GM19035 (cell line): ENCODE measurements around the gene ZNF688.

ENCODE experiments used
- ATAC-seq: cut with Tn5 transposase; IDR thresholded peaks from one replicate; pipeline ENCODE4 v1.9.1; 2021; ENCODE audit not compliant: unreplicated experiment

The ZNF688 gene

DNA sequence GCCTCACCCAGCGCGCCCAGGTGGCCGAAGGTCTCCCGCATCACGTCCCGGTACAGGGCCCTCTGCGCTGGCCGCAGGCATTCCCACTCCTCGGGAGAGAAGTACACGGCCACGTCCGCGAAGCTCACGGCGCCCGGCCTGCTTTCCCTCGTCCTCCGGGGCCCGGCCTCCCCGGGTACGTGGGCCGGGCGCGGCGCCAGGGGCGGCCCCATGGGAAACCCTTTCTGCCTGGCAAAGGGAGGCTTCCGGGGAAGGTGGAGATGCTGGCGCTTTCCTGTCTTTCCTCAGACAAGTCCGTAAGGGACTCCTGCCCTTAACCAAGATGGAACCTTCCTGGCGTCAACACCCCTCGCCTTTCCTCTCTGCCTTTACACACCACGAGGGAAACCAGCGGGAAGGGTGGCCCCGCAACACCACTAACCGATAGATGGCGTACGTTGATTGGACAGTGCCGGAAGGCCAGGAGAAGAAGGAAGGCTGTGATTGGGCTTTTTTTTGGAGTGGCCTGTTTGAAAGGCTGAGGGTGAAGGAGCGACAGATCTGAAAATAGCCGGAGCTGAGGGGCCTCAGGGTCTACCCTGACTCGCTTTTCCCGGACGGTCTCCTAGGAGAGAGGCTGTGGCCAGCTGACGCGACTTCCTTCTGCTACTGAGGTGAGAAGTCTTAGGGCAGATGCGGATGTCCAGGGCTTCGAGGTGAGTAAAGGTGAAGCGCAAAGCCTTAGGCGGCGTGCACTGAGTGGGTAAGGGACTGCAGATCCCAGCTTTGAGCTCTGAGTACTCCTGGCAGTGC is 14.1 kb upstream of the ZNF688 start, which contains the start of gene ZNF785:
Gene ZNF785 (minus strand): TSS at position 298 of the 792 bp plus-strand sequence. CDS start 86 bp downstream, at position 212.
- ATAC-seq, result peak; percentile 86

DNA sequence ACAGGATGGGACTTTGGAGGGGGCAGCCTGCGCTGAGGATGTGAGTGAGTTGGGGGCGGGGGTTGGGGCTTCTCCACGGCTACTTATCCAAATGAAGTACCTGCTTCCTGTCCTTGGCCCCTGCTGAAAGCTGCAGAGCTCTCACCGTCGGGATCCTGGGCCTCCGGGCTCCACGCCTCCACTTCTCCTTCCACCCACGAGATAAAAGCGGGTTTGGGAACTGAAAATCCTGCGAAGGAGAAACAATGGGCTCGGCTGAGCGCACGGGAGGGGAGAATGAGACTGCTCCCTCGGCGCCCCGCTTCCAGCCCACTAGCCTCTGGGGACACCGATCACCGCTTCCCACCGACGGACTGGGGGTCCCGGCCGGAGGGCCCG is 13.5 kb upstream of the ZNF688 start:
- ATAC-seq, result peak; percentile 42

DNA sequence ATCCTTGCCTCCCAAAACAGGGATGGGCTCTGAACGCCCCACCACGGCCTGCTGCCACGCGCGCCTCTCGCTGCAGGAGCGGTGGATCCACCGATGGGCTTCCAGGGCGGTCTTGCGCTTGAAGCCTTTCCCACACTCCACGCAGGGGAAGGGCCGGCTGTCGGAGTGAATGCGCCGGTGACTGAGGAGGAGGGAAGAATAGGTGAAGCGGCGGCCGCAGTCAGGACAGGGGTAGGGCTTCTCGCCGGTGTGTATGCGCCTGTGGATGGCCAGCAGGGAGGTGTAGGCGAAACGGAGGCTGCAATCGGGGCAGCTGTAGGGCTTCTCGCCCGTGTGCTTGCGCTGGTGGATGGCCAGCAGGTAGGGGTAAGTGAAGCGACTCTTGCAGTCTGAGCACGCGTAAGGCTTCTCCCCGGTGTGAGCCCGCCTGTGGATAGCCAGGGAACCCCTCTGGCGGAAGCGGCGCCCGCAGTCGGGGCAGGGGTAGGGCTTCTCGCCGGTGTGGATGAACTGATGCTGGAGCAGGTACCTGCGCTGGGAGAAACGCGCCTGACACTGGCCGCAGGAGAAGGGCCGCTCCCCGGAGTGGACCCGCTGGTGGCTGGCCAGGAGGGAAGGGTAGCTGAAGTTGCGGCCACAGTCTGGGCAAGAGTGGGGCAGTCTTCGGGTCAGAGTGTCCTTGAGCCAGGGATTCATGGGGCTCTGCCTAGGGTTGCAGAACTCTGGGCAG is 11.3 kb upstream of the ZNF688 start:
- ATAC-seq, result no peak

DNA sequence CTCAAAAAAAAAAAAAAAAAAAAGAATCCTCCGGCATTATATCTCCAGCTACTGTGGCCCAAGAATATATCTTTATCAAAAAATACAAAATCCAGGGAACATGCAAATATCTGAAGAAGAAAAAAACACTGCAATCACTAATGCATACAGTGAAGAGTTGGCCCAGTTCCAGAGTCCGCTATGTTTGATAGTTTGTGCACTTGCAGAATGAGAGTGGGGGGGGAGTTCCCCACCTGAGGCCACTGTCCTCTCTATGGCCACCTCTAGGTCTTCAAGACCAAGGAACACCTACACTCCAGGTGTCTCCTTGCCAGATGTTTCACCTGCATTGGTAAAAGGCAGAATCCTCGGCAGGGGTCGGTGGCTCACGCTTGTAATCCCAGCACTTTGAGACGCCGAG is 9.9 kb upstream of the ZNF688 start:
- no peak for ATAC-seq

DNA sequence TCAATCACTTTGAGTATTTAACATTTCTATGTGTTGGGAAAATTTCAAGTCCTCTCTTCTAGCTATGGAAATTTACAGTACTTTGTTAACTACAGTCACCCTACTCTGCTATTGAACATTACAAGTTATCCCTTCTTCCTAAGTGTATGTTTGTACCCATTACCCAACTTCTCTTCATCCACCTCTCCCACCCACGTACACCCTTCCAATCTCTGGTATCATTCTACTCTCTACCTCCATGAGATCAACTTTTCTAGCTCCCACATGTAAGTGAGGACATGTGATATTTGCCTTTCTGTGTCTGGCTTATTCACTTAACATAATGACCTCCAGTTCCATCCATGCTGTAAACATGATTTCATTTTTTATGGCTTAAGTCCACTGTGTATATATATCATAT is 3.2 kb upstream of the ZNF688 start:
- ATAC-seq, result no peak

GRCh38 chr16:30570636-30571444 is 674 bp downstream of the ZNF688 start:
- no peak for ATAC-seq

GRCh38 chr16:30569746-30570635 is 1.5 kb downstream of the ZNF688 start:
- ATAC-seq, result no peak

GRCh38 chr16:30569281-30569680 is 2.2 kb downstream of the ZNF688 start:
- no peak for ATAC-seq

DNA sequence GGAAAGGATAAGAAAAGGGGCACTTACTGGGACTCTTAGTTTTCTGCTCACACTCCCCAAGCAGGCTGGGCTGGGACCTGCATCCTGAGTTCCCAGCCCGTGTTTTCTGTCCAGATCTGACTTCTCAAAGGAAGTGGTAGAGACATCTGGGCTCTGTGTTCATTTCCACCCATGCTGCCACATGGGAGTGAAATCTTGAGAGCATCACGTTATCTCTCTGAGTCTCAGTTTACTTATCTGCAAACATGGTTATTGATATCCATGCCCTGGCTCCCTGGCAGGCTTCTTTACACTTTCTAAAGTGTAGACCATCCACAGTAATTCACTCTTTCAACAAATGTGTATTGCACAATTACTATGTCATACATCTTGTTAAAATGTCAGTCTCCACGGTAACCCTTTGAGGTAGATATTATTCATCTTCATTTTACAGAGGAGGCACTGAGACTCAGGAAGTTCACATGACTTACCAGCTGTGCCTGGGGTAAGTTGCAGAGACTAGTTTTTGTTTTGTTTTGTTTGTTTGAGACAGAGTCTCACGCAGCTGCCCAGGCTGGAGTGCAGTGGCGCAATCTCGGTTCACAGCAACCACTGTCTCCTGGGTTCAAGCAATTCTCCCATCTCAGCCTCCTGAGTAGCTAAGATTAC is 3.4 kb downstream of the ZNF688 start:
- ATAC-seq, result no peak

- no peak for ATAC-seq
These were observed 4.1 kb downstream of the ZNF688 start for GRCh38 chr16:30567160-30567990.

DNA sequence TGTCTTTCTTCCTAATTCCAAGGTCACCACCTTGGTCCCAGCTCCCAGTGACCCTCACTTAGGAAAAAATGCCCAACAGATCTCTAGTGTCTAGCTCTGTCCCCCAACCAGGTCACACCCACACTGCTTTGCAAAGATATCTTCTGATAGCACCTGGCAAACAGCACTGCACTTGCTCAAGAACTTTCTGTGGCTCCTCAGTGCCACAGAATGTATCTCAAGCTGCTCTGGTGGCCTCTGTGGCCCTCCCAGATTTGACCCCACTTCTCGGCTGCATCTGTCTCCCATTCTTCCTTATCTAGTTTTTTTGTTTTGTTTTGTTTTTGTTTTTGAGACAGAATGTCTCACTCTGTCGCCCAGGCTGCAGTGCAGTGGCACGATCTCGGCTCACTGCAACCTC is 5.0 kb downstream of the ZNF688 start:
- ATAC-seq, result no peak

DNA sequence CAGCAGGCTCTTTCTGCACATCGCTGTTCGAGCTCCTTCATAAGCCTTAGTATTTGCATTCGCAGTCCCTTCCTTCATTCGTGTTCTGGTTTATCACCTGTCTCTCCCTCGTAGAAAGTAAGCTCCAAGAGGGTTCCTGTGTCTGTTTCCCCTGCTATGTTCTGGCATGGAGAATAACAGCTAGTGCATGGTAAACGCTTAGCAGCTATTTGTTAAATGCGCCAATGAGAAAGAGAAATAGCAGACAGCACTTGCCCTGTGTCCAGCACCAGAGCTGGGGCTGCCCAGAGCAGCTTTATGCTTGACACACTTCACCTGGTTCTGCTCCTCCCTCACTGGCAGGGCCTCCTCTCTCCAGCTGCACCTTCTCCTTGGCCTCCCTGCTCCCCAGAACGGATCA is 5.5 kb downstream of the ZNF688 start:
- ATAC-seq, result no peak

GRCh38 chr16:30565526-30565925 is 6.0 kb downstream of the ZNF688 start:
- ATAC-seq, result no peak

DNA sequence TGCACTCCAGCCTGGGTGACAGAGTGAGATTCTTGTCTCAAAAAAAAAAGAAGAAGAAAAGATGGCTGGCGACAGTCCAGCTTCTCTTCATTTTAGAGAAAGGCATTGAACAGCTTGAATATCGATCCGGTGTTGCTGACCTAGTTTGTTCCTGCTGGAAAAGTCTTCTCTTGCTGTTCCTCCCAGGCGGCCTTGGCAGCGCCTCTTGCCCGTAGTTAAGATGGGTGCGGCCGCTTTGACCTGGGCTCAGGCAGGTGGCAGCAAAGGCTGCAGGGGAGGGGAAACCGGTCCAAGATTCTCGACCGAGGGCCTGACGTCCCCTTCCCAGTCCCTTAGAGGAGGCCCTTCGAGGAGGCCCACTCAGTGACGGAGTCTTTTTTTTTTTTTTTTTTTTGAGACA is 9.5 kb downstream of the ZNF688 start:
- no peak for ATAC-seq

DNA sequence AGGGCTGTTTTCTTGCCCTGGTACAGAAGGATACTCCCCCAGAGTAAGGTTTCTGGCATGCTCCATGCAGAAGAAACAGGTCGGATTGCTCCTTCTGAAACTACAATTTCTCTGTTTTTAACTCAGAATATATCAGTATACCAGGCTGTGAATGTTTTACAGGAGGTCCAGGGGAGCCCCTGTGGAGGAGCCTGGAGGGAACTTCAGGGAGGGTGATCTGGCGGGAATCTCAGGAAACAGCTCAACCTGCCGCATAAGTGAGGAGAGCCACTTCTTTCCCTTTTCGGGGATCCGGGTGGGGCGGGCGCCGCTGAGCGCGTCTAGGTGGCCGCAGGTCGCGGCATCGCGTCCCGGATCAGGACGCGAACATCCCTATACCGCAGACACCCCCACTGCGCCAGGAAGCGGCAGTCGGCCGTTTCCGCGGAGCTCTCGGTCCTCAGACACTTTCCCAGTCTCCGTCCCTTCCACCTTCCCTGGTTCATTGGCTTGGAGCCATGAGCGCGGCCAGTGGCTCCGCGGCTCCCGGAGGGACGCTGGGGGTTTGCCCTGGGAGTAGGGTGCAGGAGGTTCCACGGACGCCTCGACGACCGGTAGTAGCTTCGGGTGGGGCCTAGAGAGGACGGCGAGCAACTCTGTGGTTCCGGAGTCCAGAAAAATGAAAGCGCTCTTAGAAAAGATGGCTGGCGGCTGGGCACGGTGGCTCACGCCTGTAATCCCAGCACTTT is 10.3 kb downstream of the ZNF688 start:
- no peak for ATAC-seq

- no peak for ATAC-seq
These were observed 11.8 kb downstream of the ZNF688 start for GRCh38 chr16:30559690-30560089.

DNA sequence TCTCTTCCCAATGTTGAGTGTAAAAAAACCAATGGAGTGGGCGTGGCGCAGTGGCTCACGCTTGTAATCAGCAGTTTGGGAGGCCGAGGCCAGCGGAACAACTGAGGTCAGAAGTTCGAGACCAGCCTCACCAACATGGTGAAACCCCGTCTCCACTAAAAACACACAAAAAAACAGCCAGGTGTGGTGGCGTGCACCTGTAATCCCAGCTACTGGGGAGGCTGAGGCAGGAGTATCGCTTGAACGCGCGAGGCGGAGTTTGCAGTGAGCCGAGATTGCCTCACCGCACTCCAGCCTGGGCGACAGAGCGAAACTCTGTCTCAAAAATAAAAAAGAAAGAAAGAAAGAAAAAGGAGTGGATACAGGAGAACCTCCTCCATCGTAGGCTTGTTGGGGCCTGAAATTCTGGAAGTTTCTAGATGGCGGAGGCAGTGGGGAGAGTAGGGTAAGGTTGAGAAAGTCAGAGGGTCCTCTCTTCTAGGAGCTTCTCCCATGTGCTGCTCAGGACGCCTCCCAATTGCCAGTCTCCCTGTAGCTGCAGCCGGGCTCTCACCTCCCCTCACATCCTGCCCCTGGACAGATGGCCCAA is 12.6 kb downstream of the ZNF688 start:
- no peak for ATAC-seq
